GM19328 (cell line): ENCODE data around the gene TMEM91.

Experiments
- ATAC-seq: cut with Tn5 transposase; IDR thresholded peaks from one replicate; pipeline ENCODE4 v1.9.1; 2021; ENCODE audit warnings: mild to moderate bottlenecking, moderate library complexity; ENCODE audit not compliant: unreplicated experiment

TMEM91 gene

GRCh38 chr19:41409288-41409687 is 33.0 kb downstream of the TMEM91 start:
- ATAC-seq, result no peak

GRCh38 chr19:41410336-41411054 is 34.2 kb downstream of the TMEM91 start:
- ATAC-seq, result no peak

DNA sequence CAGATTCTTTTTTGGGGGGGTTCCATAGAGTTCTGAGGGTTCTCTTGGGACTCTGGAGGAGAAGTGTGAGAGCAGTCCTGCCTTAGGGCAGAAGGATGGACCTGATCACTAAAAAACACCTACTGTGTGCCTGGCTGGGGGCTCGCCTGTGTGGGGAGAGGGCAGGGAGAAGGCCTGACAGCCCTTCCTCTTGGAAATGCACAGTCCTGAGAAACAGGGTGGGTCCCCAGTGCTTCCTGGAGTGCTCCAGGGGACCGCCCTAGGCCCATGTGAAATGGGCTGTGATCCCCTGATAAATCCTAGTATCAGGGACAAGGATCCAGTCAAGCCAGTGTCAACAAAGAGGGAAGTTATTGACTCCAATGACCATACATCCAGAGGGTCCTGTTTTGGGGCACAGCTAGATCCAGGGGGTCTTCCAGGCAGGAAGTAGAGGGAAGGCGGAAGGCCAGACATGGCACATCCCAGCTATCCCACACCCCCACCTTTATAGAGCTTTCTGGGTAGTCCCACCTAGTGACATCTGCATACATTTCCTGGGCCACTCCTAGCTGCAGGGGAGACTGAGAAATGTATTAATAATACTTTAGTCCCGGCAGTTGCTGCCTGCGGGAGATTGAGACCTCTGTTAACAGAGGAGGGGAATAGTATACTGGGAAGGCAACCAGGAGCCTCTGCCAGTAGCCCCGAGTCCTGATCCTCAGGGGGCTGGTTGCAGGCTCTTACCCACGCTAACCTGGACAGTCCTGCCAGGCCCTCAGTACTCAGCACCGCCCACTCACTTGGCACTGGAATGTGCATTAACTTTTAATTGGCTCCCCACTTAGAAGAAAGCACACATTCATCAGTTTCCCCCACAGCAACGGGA is 35.0 kb downstream of the TMEM91 start:
- no peak for ATAC-seq

GRCh38 chr19:41411968-41412265 is 35.6 kb downstream of the TMEM91 start:
- ATAC-seq, result no peak

DNA sequence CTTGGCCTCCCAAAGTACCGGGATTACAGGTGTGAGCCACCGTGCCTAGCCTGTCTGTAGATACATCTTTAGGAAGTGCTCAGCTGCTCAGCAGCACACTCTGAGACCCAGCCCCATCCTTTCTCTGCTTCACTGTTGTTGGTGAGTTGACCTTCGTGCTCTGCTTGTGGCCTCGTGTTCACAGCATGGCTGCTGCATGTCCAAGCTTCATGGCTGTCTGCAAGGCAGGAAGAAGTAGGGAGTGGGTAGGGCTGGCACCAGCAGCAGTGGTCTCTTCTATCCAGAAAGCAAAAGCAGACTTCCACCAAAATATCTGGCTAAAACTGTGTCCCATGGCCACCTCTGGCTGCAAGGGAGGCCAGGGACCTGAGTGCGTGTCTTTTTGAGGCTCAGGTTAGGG is 36.6 kb downstream of the TMEM91 start:
- ATAC-seq, result no peak

GRCh38 chr19:41413947-41414346 is 37.6 kb downstream of the TMEM91 start:
- no peak for ATAC-seq

DNA sequence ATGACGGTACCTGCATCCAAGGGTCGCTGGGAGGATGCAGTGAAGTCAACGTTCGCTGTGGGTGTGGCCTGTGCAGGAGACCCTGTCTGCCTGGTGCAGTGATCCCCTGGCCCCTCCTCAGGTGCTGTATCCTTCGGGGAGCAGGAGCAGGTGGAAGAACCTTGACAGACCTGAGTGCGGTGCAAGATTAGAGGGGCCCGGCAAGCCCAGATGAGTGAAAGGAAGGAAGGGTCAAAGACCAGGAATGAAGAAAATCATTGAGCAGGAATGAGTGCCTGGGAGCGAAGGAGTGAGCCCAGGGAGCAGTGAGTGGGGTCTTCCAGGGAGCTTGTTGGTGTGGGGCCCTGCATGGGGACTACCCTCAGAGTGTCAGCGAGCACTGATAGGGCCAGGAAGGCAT is 38.1 kb downstream of the TMEM91 start:
- ATAC-seq, result no peak

DNA sequence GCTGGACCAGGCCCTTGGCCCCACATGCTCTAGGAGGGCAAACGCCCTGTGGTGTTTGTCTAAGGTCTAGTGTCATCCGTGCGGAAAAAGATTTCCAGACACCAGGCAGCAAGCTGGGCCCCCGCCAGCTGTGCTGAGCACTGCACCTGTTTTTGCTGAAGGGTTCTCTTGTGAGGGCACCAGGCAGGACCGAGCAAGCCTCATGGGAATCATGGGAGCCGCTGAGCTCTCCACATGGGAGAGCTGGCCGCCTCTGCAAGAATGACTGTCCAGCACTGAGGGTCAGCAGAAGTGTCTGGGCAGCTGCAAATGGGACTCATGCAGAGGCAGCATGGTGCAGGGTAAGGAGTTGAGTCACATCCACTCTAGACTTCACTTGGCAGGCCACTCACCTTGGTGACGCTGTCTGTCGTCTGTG is 38.8 kb downstream of the TMEM91 start:
- no peak for ATAC-seq

DNA sequence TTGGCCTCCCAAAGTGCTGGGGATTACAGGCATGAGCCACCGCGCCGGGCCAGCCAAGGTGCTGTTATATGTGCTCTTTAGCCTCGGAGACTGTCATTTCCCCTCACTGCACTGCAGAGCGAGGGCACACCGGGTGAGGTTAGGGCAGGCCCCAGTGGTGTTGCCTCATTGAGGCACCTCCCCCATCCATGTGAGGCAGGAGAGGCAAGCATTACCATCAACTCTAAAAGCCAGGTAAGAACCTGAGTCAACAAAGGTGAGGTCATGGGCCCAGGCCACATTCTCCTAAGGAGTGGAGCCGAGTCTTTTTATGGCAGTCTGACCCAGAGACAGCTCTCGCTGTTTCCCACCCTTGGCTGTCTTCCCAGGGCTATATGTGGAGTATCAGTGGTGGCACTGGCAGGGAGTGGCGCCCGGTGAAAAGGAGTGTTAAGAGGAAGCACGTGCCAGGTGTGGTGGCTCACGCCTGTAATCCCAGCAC is 39.9 kb downstream of the TMEM91 start:
- ATAC-seq, result no peak

GRCh38 chr19:41420101-41420880 is 44.0 kb downstream of the TMEM91 start:
- no peak for ATAC-seq

- no peak for ATAC-seq
Measured at GRCh38 chr19:41421314-41421713, 45.0 kb downstream of the TMEM91 start.

DNA sequence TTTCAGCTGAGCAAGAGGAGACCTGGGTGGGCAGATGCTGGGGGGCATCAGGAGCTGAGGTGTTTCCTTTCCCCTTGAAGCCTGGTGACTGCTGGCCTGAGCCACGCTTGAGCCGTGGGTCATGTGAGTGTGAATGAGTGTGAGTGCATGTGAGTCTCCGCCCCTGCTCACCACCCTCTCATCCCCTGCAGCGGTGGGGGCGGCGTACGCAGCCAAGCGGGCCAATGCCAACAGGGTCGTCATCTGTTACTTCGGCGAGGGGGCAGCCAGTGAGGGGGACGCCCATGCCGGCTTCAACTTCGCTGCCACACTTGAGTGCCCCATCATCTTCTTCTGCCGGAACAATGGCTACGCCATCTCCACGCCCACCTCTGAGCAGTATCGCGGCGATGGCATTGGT is 45.6 kb downstream of the TMEM91 start:
- ATAC-seq, result no peak

DNA sequence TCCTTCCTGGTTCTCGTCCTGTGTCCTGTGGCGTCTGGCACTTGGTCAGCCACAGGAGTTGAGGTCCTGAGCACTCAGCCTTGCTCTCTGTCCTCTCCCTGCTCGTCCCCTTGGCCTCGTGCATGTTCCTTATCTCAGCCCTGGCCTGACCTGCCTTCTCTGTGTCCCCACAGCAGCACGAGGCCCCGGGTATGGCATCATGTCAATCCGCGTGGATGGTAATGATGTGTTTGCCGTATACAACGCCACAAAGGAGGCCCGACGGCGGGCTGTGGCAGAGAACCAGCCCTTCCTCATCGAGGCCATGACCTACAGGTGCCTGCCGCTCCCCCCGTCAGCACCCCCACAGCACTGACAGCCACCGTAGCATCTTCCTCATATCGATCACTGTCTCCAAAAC is 46.1 kb downstream of the TMEM91 start:
- ATAC-seq, result no peak

- no peak for ATAC-seq
Measured at GRCh38 chr19:41422955-41423354, 46.6 kb downstream of the TMEM91 start.

GRCh38 chr19:41424335-41425173 is 48.2 kb downstream of the TMEM91 start:
- ATAC-seq, result no peak

DNA sequence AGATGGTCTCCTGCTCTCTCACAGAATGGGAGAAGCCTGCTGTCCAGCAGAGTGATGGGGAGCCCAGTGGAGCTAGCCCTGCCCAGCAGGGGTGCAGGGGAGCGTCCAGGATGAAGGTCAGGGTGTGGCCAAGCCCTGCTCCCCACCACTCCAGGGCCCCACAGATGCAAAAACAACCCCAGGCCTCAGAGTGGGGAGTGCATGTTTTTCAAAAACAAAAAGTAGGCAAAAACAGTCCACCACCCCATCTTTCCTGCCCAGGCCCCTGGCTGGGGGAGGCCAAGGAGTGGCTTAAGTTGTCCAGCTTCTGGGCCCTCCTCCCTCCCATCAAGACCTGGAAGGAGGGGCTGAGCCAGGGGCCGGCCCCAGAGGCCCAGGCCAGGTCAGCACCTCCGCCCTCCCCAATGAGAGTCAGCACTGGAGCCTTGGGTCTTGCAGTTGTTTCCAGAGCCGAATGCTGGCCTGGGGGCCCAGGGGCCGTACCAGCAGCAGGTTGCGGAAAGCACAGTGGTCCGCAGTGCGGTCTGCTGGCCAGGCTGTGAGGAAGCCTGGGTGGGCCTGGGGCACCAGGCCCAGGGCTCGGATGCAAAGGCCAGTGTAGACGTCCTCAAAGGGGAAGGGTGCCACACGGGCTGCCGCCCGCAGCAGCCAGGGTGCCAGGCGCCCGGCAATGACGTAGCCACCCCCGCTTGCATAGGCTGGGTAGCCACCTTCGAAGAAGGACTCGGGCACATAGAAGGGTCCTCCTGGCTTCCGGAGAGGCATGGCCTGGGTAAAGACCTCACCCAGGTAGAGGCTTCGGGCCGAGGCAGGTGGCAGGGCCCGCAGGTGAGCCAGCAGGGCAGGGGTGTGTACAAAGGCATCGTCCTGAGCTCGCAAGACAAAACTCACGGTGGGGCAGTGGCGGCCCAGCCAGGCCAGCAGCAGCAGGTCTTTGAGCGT is 49.1 kb downstream of the TMEM91 start:
- ATAC-seq, result no peak

DNA sequence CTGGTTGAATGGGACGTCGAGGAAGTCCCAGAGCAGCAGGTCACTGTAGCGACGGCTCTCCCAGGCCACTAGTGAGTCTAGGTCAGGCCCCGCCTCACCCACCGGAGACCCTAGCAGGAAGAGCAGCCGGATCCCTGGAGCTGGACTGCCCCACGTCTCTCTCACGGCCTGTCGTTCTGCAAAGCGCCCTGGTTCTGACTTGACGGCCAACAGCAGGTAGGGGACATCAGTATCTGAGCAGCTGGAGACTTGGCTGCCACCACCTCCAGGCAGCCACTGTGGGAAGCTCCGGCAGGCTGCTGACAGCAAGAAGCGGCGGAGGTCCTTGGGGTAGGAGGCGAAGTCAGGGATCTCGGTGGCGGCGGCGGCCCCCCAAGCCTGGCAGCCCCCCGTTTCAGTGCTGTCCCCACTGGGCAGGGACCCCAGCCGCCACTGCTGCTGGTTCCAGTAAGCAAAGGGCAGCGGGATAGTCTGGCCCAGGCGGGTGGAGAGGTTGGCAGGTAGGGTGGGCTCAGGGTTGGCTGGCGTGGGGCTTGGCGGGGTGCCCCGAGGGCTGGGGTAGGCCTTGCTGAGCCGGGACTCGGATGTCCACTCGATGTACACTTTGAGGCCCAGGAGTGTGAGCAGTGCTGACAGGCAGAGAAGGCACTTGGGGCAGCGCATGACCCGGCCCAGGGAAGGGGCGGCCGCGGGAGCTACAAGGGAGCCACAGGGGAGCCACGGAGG is 49.9 kb downstream of the TMEM91 start:
- no peak for ATAC-seq

GRCh38 chr19:41426952-41427646 is 50.8 kb downstream of the TMEM91 start, which contains the start of gene B3GNT8:
B3GNT8 (minus strand) TSS chr19:41427374; CDS start chr19:41426778, 596 bp downstream.
- ATAC-seq, result no peak
